GM11168 (cell line): ENCODE measurements around the gene NEUROG1.

Source experiments
- in situ Hi-C: fragments of 300-500 bp; cut with MboI; formaldehyde crosslinking; loops from one replicate; pipeline ENCODE4 v1.12.0; 2022; ENCODE audit warnings: low sequenced_read_pairs; ENCODE audit not compliant: unreplicated experiment

The NEUROG1 gene

DNA sequence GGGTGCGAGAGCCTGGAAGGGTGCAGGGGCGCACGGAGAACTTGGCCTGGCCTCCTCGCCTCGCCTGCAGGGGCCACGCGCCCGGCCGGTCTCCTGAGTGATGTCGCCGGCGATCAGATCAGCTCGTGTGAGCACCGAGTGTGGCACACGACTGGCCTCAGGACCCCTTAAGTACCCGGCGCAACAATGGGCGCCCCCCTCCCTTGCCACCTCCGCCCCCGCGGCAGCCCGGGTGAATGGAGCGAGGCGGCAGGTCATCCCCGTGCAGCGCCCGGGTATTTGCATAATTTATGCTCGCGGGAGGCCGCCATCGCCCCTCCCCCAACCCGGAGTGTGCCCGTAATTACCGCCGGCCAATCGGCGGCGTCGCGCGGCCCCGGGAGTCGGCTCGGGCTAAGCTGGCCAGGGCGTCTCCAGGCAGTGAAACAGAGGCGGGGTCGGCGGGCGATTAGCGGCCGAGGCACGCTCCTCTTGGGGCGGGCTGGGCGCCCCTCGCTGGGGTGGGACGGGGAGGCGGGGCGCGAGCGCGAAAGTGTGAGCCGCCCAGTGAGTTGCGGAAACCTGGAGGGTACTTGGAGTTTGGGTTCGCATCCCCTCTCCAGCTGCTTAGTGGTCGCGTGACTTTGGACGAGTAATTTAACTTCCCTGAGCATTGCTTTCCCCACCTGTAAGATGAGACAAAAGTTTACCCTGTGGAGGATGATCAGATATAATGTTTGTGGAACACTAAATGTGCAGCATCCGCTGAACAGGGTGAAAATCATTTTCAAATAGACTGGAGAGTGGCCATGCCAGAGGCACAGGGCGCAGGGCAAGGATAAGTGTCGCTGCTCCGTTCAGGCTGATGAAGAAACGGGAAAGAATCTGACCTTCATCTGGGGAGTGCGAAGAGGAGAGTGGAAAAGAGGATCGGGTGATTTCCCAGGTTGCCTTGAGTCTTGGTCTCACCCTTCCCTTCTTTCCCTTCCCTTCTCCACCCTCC is at the start of gene NEUROG1:
TSS of gene NEUROG1 (minus strand) at position 145 of the 982 bp plus-strand sequence. CDS start 274 bp downstream, outside the sequence.
- in situ Hi-C loops = no loop called here

GRCh38 chr5:135584918-135585317 is 49.2 kb upstream of the NEUROG1 start:
- in situ Hi-C loops = no loop called here

DNA sequence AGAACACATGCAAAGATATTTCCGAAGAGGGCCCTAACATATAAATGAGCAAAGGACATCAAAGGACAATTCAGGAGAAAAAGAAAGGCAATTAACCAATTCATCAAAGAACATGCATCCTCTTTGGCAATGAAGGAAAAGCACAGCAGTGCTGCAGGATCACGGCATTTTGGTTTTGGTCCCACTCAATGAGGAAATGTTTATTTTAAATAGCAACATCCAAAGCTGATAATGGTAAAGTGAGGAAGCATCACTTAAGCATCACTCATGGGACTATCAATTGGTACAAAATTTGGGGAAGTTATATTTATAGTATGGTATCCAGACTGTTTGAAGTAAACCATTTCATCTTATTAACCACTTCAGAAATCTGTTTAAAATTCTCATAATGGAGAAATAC is 48.5 kb upstream of the NEUROG1 start:
- in situ Hi-C loops = no loop called here

- in situ Hi-C loops = no loop called here
These were observed 46.5 kb upstream of the NEUROG1 start for GRCh38 chr5:135582099-135582781.

DNA sequence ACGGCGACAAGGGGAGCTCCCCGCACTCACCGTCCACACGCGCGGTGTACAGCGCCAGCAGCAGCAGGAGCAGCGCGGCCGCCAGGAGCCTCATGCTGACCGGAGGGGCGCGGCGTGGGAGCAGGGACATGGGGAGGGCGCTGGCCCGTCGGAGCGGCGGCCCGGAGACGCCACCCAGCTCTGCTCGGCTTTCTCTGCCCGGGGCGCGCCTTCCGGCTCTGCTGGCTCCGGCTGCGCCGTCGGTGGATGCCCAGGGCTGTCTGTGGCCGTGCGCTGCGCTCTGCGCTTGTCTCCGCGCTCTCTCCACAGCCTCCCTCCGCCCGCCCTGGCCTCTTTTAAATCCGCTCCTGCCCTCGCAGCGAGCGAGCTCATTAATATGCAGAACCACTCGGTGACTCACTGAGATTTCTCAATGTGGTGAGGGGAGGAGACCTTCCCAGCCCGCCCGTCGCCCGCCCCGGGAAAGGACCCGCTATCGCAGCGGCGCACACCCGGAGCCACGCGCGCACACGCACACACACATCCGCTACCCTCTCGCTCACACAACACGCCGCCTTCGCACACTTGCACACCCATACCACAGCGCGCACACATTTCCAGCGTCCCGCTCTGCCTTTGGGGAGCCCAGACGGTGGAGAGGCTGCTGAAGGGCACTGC is 43.0 kb upstream of the NEUROG1 start, which contains the start of gene CXCL14:
TSS of gene CXCL14 (minus strand) at position 307 of the 657 bp plus-strand sequence. CDS start at position 94, 213 bp downstream.
- in situ Hi-C loops = no loop called here

GRCh38 chr5:135578305-135578684 is 42.5 kb upstream of the NEUROG1 start:
- in situ Hi-C loops = no loop called here

GRCh38 chr5:135577421-135577820 is 41.7 kb upstream of the NEUROG1 start:
- in situ Hi-C loops = no loop called here

GRCh38 chr5:135576075-135576599 is 40.4 kb upstream of the NEUROG1 start:
- in situ Hi-C loops = no loop called here

DNA sequence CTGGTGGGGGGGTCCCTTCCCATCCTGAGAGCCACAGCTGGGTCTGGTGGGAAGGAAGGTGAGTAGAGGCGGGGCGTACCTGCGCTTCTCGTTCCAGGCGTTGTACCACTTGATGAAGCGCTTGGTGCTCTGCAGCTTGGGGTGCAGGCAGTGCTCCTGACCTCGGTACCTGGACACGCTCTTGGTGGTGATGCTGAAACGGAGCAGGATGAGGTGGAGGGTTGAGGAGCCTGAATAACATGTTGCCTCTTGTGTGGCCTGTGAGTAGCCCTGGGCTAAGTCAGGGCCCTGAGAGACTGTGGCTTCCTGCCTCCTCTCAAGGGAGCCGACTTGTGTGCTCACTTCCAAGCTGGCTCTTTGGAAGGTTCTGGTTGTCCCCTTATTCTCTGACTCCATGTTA is 38.7 kb upstream of the NEUROG1 start:
- in situ Hi-C loops = no loop called here

DNA sequence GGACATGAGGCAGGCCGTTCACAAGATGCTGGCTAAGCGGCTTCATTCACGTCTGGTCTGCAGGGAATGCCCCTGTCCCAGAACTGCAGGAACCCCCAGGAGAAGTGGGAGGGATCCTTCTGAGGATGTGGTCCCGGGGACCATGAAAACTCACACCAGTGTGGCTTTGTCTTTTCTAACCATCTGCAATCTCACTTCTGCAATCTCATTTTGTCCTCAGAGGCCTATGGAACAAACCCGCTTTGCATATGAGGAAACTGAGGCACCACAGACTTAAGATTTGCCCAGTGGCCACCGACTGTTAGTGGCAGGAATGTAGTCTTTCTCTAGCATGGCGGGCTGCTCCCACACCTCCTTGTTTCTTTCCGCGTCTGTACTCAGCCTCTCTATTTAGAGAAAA is 36.1 kb upstream of the NEUROG1 start:
- in situ Hi-C loops = no loop called here

GRCh38 chr5:135571066-135571609 is 35.4 kb upstream of the NEUROG1 start:
- in situ Hi-C loops = no loop called here

DNA sequence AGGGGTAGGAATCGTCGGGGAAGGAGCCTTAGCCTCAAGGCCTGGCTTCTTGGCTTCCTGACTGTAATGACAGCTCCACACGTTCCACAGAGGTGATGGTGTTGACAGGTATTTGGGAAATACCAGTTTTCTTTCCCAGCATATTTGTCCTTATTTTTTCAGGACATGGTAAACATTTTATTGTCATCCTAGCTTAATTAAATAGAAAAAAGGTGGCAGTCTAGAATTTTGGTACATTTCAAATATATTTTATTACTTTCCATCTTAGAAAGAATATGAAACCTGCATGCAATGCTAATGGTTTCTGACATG is 34.6 kb upstream of the NEUROG1 start:
- in situ Hi-C loops = no loop called here

DNA sequence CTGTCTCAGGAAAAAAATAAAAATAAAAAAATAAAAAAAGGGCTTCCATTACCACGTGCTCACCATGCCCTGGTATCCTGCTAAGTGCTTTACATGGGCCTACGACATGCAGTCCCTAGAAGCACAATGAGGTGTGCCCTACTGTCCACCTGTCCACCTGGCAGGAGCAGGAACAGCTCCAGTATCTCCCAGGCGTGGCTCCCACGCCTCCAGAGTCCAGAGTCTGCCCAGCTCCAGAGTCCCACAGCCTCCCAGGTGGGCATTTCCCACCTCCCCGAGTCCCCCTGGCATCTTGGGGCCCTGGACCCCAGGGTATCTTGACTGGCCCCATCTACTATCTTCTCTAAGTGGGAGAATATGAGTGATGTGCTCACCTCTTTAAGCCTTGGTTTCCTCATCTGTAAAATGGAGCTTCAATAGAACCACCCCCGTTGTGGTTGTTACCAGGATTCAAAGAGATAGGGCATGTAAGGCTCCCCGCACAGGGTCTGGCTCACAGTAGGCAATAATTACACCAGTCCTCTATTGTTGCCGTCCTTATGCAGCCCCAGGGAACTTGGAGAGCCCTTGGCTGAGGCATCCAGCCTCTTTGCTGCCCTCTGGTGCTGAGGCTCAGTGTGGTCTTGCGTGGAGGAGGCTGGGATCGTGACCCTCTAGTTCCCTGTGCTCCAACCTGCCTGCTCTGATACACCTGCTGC is 34.1 kb upstream of the NEUROG1 start:
- in situ Hi-C loops = no loop called here

DNA sequence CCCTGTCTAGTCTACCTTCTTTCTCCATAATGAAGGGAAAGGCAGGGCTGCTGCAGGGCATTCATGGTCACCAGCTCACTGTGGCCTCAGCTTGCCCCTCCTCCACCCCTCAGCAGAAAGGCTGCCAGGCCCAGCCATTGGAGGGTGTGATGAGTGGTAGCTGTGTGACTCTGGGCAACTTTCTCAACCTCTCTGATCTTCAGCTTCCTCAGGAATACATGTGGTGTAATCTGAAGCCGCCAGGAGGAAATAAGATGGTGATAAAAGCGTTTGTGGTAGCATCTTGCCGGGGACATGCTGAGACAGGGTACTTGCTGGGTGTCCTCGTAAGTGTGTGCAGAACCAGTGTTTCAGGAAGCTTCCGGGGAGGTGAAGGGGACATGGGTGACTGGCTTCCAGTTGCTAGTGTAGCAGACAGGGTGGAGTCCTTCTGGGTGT is 33.2 kb upstream of the NEUROG1 start:
- in situ Hi-C loops = no loop called here

DNA sequence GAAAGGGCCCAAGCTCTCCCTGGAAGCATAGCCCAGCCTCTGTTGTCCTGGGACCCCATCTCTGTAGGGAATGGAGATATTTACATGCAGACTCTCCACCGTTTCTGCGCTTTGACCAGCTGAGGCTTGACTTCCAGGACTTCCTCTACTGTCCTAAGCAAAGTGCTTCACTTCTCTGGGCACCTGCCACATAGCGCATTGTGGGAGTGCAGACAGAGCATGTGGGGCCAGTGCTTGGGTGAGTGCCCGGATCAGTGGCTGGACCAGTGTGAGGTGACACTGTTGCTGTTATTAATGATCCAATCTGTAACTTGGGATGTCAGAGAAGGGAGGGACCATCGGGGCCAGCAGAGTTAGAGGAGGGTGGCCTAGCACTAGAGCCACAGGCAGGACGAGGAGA is 32.5 kb upstream of the NEUROG1 start:
- in situ Hi-C loops = no loop called here

- in situ Hi-C loops = no loop called here
These were observed 31.9 kb upstream of the NEUROG1 start for GRCh38 chr5:135567661-135568060.

GRCh38 chr5:135566422-135567400 is 30.9 kb upstream of the NEUROG1 start:
- in situ Hi-C loops = no loop called here

GRCh38 chr5:135565725-135566421 is 30.1 kb upstream of the NEUROG1 start:
- in situ Hi-C loops = no loop called here
